Retina (tissue), 1 donor: ENCODE results near the gene TMEM9.

Experiments
- DNase-seq: peaks from one replicate; pipeline ENCODE4 v3.0.0-alpha.2; 2016

TMEM9 gene

GRCh38 chr1:201154389-201155165, at the start of gene TMEM9:
TMEM9 (minus strand) TSS chr1:201154474; CDS start chr1:201153923, 551 bp downstream.
- DNase-seq, result peak; percentile 97

GRCh38 chr1:201198598-201198997, 44.3 kb upstream of the TMEM9 start:
- DNase-seq, result no peak

GRCh38 chr1:201194046-201194445, 39.8 kb upstream of the TMEM9 start:
- no peak for DNase-seq

DNA sequence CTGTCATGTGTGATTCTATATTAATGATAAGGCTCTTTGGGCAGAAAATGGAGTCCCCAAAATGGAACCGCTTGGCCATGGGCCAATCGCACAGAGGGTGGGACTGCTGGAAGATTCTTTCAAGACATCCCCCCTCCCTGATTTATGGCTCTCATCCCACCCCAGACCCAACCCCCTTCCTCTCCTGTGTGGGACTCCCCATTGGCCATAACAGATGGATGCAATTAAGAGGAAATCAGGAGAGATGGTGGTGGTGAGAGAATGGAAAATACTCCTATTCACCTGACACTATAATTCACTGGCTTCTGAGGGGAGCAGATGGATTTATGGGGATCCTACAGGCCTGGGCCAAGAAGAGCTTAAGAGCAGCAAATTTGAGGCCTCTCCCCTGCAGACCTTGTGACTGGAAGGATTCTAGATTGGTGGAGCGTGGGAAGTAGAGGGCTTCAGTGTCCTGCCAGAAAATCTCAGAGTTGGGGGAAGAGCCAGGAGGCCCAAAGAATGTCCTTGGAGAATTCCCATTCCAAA, 38.1 kb upstream of the TMEM9 start:
- DNase-seq, result no peak

DNA sequence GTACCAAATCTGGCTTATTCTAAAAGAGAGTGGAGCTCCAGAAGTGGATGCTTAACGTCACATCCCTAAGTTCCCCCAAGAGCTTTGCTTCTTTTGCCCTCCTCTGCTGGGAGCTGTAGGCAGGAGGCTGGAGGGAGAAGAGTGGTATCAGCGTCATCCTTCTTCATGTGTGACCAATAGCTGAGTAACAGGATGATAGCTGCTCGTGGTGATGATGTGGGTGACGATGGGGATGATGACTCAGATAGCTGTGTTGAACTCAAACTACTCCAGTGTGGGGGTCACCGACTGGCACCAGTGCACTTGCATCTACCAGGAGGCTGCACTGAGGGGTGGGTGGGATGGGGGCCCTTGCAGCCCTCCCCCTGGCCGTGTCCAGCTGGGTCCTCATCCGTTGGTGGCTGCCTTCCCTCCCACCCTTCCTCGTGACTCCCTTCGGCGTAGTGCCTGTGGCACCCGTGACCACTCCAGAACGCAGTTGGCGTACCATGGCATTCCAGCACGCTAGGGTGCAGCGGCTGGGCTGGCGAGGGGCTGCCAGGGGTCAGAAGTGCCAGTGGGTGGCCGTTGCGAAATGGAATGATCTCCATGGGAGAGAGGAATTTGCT, 37.5 kb upstream of the TMEM9 start:
- no peak for DNase-seq

DNA sequence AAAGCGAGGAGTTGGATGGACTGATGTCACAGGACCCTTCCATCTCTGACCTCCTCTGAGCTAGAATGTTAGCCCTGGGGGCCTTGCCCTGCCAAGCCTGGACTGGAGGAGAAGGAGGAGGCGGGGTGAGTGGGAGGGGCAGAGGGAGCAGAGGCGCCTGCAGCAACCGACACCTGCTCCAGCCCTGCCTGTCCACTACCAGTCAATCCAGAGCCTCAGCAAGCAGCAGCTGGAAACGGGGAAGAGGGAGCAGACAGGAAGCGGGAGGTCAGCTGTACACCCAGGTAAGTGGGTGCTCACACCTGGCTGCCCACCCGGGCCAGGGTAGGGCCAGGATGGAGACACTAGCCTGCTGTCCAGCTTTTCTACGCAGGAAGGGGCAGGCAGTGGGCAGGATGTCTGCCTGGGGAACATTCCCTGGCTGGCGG, 36.4 kb upstream of the TMEM9 start, which contains the start of gene IGFN1:
Gene IGFN1 (plus strand): TSS at position 201 of the 428 bp plus-strand sequence. CDS start 2,470 bp downstream, outside the sequence.
- peak; percentile 36 for DNase-seq

DNA sequence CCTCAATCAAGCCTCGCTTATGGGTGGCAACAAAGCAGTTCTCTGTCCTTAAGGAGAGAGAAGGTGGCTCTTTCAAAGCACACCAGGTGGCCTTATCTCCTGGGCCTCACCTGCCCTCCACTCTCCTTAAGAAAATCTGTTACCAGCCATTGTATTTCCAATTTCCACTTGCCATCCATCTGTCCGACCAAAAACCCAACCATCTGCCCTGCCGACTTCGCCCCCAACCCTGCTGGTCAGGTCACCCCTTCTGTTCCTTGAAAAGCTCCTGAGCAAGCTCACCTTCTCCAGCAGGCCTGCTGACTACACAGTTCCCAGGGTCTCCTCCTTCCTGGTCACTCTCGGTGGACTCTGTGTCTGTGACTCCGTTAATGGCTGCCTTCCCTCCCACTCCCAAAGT, 35.7 kb upstream of the TMEM9 start:
- DNase-seq, result no peak

GRCh38 chr1:201189085-201189484, 34.8 kb upstream of the TMEM9 start:
- no peak for DNase-seq

DNA sequence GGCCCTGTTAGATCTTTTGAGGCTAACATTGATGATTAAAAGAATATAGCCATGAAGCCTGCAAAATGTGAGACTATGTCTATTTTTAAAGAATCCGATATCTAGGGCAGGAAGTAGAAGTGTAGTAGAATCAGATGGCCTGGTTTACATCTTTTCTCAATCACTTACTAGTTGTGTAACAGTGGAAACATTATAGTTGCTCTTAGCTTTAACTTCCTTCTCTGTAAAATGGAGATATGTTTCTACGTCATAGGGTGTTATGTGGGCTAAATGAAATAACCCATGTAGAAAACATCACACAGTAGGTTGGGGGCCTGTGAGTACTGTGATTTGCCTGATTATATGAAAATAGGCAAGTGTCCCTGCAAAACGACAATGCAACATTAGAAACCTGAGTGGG, 31.9 kb upstream of the TMEM9 start:
- no peak for DNase-seq

- no peak for DNase-seq
Measured at GRCh38 chr1:201185527-201186128, 31.4 kb upstream of the TMEM9 start.

DNA sequence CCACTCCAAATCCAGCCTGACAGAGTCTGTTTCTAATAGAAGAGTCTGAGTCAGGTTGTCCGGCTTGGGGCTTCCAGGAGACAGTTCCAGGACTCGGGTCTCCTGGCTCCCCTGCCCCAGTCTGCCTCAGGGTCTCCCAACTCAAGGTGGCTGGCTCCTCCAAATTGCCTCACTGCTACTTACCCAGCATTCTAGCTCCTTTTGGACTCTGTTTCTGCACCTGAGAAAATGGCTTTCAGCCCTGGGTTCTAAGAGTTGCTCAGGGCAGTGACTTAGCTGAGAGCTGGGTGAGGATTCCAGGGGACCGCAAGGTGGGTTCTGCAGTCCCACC, 30.8 kb upstream of the TMEM9 start:
- no peak for DNase-seq

DNA sequence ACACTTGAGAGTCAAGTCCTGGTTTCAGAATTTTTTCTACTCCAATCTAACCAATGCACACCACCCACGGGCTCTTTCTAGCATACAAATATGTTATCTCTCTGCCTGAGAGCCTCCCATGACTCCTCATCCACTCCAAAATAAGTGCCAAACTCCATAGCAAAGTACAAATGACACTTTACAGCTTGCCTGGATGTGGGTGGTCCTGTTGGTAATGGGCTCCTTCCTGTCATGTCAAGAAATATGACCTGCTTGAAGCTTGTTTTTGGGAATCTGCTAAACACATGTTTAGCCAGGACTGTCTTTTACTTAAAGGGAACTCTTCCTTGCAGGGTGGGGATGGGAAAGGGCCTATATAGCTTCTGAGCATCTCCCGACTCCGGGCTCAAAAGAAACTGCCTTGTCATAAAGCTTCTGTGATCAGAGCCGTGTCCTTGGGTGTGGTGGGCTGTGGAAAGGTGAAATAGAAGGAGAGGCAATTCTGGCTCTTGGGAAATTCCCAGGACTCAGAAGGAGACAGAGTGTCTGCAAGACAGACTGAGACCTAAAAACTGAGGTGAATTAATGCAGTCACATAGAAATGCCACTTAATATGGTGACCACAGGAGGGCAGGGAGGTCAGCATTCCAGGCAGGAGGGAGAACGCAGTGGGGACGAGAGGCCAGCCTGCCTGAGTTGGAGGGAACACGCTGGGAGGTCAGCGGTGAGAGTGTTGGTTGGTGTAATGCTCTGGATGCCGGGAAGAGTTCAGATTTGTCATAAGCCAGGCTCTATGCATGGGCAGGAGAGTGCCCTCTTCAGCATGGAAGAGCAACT, 30.2 kb upstream of the TMEM9 start:
- DNase-seq, result peak; percentile 57

GRCh38 chr1:201183753-201184152, 29.5 kb upstream of the TMEM9 start:
- no peak for DNase-seq

GRCh38 chr1:201183209-201183608, 28.9 kb upstream of the TMEM9 start:
- DNase-seq, result no peak

- no peak for DNase-seq
Measured at GRCh38 chr1:201181726-201182125, 27.5 kb upstream of the TMEM9 start.

DNA sequence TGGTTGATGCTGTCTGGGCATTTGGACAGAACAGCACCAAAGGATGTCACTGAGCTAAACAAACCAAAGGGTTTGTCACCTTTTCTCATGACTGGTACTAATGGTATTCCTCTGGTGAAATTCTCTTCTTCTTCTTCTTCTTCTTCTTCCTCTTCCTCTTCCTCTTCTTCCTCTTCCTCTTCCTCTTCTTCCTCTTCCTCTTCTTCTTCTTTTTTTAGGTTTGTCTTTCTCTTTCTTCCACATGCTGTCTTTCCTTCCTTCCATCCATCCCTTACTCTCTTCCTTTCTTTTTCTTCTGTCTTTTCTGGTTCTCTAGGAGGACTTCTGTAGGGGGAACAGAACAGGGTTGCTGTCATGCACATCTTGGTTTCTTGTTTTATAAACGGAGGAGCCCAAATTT, 27.0 kb upstream of the TMEM9 start:
- DNase-seq, result no peak

- no peak for DNase-seq
Measured at GRCh38 chr1:201180901-201181300, 26.6 kb upstream of the TMEM9 start.

- no peak for DNase-seq
Measured at GRCh38 chr1:201180141-201180540, 25.9 kb upstream of the TMEM9 start.

GRCh38 chr1:201178718-201179117, 24.4 kb upstream of the TMEM9 start:
- DNase-seq, result no peak

DNA sequence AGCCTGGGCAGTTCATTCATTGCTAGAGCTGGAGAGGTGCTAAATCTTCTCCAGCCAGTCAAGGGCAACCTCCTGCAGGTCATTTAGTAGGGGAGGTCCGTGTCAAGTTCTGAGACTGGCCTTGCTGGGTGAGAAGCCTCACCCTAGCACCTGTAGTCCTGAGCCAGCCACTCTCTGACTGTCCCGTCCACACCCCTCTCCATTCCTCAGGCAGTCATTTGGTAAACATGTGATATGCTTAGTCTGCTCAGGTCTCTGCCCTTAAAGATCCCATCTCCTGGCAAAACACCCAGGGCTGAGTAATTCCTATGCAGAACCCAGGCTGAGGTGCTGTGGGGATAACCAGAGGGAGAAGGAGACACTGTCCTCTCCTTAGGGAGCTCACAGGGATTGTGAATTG, 22.7 kb upstream of the TMEM9 start:
- no peak for DNase-seq

- no peak for DNase-seq
Measured at GRCh38 chr1:201175820-201176500, 21.7 kb upstream of the TMEM9 start.

DNA sequence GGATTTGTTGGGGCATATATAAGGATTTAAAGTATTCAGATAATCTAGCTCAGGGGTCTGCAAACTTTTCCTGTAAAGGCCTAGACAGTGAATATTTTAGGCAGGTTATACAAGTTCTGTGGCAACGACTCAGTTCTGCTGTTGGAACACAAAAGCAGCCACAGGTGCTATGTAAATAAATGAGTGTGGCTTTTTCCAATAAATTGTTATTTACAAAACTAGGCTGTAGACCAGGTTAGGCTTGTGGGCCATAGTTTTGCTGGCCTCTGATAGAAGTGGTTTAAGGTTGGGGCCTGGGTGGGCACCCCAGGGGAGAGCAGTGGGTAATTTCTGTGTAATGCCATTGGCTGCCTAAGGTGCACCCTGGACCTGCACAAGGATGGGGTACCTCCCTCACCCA, 19.5 kb upstream of the TMEM9 start:
- no peak for DNase-seq
